HEK293 (cell line): Measurements from ENCODE around the gene SLC7A14.

ENCODE experiments used
- CTCF ChIP-seq: fragments of 450-650 bp; formaldehyde crosslinking; IDR thresholded peaks from 2 replicates; pipeline ENCODE4 v1.5.1; 2016; ENCODE audit warnings: missing biosample characterization, missing genetic modification characterization
- GLIS1 ChIP-seq: fragments of 450-650 bp; formaldehyde crosslinking; IDR thresholded peaks from 2 replicates; pipeline ENCODE4 v1.5.1; 2016; ENCODE audit warnings: missing biosample characterization, missing genetic modification characterization
- PATZ1 ChIP-seq: fragments of 450-650 bp; formaldehyde crosslinking; IDR thresholded peaks from 2 replicates; pipeline ENCODE4 v1.5.1; 2016; ENCODE audit warnings: missing biosample characterization, missing genetic modification characterization
- REST ChIP-seq: fragments of 450-650 bp; formaldehyde crosslinking; IDR thresholded peaks from 2 replicates; pipeline ENCODE4 v1.5.1; 2016; ENCODE audit warnings: missing biosample characterization, missing genetic modification characterization
- SCRT2 ChIP-seq: fragments of 450-650 bp; formaldehyde crosslinking; IDR thresholded peaks from 2 replicates; pipeline ENCODE4 v1.5.1; 2016; ENCODE audit warnings: missing biosample characterization, missing genetic modification characterization
- ZBTB21 ChIP-seq: fragments of 450-650 bp; formaldehyde crosslinking; IDR thresholded peaks from 2 replicates; pipeline ENCODE4 v1.5.1; 2017; ENCODE audit warnings: missing biosample characterization, missing genetic modification characterization
- ZBTB26 ChIP-seq: fragments of 450-650 bp; formaldehyde crosslinking; optimal IDR thresholded peaks from 2 replicates; pipeline ENCODE3; 2016; ENCODE audit warnings: missing biosample characterization, mild to moderate bottlenecking, missing genetic modification characterization
- ZIC2 ChIP-seq: fragments of 450-650 bp; formaldehyde crosslinking; IDR thresholded peaks from 2 replicates; pipeline ENCODE4 v1.5.1; 2016; ENCODE audit warnings: missing biosample characterization, missing genetic modification characterization
- ZNF311 ChIP-seq: fragments of 450-650 bp; formaldehyde crosslinking; IDR thresholded peaks from 2 replicates; pipeline ENCODE4 v1.5.1; 2017; ENCODE audit warnings: missing biosample characterization, missing genetic modification characterization, borderline replicate concordance
- ZNF501 ChIP-seq: fragments of 450-650 bp; formaldehyde crosslinking; IDR thresholded peaks from 2 replicates; pipeline ENCODE4 v1.5.1; 2016; ENCODE audit warnings: missing biosample characterization, missing genetic modification characterization
- ZNF639 ChIP-seq: fragments of 450-650 bp; formaldehyde crosslinking; IDR thresholded peaks from 2 replicates; pipeline ENCODE4 v1.5.1; 2016; ENCODE audit warnings: missing biosample characterization, missing genetic modification characterization
- ZNF670 ChIP-seq: fragments of 450-650 bp; formaldehyde crosslinking; IDR thresholded peaks from 2 replicates; pipeline ENCODE4 v1.5.1; 2016; ENCODE audit warnings: missing biosample characterization, missing genetic modification characterization, low read depth
- ZNF785 ChIP-seq: fragments of 450-650 bp; formaldehyde crosslinking; IDR thresholded peaks from 2 replicates; pipeline ENCODE4 v1.5.1; 2016; ENCODE audit warnings: missing biosample characterization, missing genetic modification characterization

GRCh38 chr3:170487031-170487430, 98.8 kb downstream of the SLC7A14 start:
- TF ChIP-seq CTCF (tag by site-specific recombination) = no peak
- no peak for TF ChIP-seq GLIS1
- no peak for TF ChIP-seq REST (tag by site-specific recombination)
- no peak for TF ChIP-seq ZBTB21 (tag by site-specific recombination)
- TF ChIP-seq ZNF501 = no peak
- no peak for TF ChIP-seq ZNF639 (tag by site-specific recombination)
- TF ChIP-seq ZNF311 (tag by site-specific recombination) = no peak
- TF ChIP-seq ZIC2 (tag by site-specific recombination) = no peak
- no peak for TF ChIP-seq SCRT2
- TF ChIP-seq ZBTB26 (tag by site-specific recombination) = no peak
- TF ChIP-seq PATZ1 = no peak
- TF ChIP-seq ZNF670 (tag by site-specific recombination) = no peak
- no peak for TF ChIP-seq ZNF785
